Retina (tissue), 1 donor: Measurements from ENCODE around the gene KCTD11.

ENCODE experiments used
- DNase-seq: peaks from one replicate; pipeline ENCODE4 v3.0.0-alpha.2; 2016

Gene KCTD11

DNA sequence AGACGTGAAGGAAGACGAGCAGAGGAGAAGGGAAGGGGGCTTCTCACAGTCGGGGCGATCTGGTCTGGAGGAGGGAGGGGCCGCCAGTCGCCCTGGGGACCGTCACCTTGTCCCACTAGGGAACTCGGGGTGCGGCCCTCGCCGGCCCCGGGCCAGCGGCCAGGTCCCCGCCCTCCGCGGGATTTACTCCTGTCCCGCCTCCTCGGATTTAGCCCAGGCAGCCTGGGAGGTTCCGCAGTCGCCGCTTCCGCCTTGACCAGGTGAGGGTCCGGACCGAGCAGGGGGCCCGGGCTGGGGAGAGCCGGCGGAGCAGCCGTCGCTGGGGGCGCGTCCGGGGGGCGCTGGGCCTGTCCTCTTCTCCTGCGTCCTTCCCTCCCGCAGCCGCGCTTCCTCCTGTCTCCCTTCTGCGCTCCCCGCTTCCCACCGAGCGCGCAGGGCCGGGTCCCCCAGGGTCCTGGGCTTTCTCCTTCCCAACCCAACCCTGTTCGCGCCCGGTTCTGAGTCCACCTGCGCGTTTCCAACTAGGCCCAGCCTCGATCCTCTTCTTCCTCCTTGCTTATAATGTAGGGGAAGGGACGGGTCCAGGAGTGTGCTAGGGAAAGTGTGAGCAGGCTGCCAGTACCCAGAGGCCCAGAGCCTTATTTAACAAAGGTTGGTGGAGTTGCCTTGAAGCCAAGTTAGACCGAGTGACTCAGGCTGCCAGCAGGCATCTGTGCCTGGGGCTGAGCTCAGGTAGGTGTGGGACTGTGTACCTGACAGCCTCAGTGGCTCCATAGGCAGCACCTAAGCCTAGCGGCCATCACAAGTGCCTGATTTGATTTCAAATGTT, 29.1 kb downstream of the KCTD11 start, which contains the start of gene TNK1:
TSS of gene TNK1 (plus strand) at position 235 of the 829 bp plus-strand sequence. CDS start 1,838 bp downstream, outside the sequence.
- peak; percentile 51 for DNase-seq

GRCh38 chr17:7382901-7383300, 30.9 kb downstream of the KCTD11 start:
- DNase-seq, result peak; percentile 15

DNA sequence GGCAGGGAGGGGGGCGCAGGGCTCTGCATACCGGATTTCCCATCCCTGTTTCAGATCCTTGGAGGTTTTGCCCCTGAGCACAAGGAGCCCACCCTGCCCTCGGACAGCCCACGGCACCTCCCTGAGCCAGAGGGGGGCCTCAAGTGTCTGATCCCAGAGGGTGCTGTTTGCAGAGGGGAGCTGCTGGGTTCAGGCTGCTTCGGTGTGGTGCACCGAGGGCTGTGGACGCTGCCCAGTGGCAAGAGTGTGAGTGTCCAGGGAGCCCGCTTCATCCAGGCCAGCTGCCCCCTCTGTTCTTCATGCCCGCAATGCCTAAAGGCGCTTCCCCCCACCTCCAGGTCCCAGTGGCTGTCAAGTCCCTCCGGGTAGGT, 31.4 kb downstream of the KCTD11 start:
- peak; percentile 17 for DNase-seq

DNA sequence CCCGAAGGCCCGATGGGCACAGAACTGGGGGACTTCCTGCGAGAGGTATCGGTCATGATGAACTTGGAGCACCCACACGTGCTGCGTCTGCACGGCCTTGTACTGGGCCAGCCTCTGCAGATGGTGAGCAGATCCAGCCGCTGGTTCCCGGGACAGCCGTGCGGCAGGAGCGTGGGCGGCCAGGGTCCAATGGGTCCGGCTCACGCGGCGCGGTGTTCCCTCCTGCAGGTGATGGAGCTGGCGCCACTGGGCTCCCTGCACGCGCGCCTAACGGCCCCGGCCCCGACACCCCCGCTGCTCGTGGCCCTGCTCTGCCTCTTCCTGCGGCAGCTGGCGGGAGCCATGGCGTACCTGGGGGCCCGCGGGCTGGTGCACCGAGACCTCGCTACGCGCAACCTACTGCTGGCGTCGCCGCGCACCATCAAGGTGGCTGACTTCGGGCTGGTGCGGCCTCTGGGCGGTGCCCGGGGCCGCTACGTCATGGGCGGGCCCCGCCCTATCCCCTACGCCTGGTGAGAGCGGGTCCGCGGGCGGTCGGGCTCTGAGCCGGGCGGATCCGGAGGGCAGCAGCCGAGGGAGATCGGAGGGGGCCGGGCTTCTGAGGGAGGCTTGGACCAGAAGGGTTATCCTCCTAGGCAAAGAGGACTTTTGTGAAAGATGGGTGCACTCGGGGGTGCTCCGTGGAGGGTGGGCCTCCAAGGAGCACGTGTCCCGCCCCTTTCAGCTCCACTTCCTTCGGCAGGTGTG, 32.0 kb downstream of the KCTD11 start:
- peak; percentile 88 for DNase-seq

GRCh38 chr17:7384489-7385081, 32.6 kb downstream of the KCTD11 start:
- DNase-seq, result no peak

GRCh38 chr17:7388856-7389255, 36.9 kb downstream of the KCTD11 start:
- no peak for DNase-seq

DNA sequence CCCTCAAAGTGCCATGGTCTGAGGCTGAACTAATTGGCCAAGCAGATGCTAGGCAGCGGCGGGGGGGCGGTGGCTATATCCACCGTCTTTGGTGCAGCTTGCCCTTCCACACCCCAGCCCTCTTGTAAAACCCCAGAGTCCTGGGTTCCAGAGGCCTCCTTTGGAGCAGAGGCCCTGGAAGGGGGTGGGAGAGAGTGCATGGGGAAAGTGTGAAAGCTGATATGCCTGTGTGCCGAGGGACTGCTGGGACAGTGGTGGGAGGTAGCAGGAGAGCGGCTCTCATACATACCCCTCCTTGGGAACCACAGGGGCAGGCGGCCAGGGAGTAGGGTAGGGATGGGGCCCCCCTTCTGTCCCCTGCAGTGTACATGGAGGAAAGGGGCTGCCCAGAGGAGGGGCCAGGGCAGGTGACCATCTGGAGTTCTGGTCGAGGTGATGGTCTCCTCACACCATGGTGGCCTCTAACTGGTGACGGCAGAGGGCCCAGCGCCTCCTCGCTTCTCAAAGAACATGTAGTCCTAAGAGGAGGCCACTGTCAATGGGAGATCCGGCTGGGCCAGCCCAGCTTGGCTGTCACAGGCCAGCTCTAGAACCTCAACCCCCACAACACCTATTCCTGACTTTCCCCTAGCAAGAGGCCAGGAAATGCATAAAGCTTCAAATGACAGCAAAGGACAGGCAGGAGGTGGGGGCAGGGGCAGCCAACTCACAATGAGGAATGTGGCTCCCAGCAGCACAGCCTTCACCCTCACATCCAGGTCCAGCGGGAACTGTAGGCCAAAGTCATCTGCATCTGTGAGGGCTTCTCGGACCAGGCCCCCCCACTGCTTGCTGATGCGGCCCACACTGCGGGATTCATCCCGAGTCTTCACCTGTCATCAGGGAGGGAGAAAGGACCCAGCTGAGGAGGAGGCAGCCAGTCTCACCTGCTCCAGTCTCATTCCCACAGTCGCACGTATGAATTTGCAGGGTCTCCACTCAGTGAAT, 38.3 kb downstream of the KCTD11 start:
- no peak for DNase-seq

DNA sequence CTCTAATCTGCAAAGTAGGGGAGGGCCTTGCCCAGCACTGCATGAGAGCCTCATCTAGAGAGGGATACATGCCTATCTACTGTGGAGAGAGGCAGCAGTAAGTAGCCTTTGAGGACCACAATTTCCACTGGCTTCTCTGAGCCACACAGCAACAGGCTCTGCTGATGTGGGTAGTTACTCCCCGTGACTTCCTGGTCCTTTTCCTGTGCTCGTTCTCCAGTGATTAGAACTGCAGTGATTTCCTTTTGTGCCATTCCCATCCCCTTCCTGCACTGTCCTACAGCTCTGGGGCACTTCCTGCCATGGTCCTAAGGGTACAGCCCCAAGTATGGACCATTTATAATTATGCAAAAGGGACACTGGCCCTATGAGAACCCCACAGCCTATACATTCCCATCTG, 39.3 kb downstream of the KCTD11 start:
- no peak for DNase-seq

DNA sequence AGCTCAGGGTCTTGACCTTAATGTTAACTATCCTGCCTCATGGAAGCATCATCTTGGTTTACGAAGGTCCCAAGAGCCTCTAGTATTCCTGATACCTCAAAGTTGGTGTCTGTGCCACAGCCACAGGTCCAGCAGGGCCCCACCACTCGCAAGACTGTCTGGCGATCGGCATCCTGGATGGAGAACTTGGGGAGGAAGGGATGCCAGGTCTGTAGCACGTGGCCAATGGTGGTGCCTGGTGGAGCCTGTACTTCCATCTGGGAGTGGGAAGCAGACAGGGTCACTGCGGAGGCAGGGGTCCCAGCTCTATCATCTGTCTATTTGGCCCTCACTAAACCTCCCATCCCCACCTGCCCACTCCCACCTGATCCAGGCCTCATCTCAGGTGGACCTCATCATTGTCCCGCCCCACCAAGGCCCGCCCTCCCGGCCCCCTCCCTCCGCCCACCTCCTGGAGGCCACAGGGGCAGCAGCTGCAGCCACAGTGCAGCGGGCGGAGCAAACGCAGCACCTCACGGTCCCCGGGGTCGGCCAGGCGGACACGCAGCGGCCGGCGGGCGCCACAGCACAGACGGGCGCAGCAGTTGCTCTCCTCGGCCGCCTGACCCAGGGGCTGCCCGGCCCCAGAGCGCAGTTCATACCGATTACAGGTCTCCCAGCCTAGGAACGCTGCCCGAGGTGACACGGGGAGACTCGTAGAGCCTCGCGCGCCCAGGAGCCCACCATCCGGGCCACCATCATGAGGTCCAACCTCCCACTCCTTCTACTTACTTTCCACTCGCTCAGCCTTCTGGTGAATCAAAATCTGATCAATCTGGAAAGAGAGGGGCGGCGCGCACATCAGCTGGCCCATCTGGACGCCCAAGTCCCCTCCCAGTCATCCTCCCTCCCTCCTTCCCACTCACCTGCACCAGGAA, 41.0 kb downstream of the KCTD11 start:
- DNase-seq, result peak; percentile 55

- peak; percentile 75 for DNase-seq
These were observed 41.9 kb downstream of the KCTD11 start for GRCh38 chr17:7393613-7394451.

DNA sequence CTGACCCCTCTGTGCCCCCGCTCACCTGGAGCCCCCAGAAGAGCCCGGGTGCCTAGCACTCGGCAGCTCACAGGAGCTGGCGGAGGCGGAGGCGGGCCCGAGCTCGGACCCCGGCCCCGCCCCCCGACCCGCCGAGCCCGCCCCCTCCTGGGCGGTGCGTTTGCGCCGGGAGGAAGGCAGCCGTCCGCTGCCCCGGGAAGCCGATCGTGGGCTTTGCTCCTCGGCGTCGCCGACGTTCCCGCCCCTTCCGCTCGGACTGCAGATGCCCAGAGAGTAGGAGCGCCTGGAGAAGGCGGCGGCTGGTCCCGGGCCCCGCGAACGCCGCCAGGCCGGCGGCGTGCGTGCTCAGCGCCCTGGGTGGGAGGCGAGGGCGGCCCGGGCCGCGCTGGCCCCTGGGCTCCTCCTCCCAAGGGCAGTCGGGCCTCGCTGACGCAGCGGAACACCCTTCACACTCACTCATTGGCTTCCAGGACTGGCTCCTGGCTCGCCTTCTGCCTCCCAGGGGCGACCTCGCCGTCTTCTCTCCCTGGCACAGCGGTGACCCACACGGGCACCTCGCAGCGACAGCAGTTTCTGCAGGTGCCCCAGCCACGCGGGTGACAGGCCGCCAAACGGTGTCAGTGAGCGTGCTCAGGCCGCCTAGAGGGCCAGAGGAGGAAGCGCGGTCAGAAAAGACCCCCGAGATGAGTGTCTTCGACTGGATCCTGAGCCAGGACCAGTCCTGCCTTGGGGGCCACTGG, 42.7 kb downstream of the KCTD11 start, which contains the start of gene PLSCR3:
TSS of gene PLSCR3 (minus strand) at position 74 of the 740 bp plus-strand sequence. CDS start 415 bp downstream, outside the sequence.
- peak; percentile 92 for DNase-seq

DNA sequence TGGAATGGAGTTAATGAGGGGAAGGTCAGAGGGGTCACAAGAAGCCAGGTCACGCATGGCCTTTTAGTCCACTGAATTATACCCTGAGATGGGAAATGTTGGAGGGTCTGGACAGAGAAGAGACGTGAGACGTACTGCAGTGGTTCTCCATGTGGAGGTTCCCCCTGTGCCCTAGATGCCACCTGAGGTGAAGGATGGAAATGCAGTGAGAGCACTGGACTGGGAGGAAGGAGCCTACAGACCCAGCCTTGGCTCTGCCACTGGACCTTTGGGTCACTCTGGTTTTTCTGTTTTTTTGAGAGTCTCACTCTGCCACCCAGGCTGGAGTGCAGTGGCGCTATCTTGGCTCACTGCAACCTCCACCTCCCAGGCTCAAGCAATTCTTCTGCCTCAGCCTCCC, 44.2 kb downstream of the KCTD11 start:
- no peak for DNase-seq

GRCh38 chr17:7398612-7399011, 46.6 kb downstream of the KCTD11 start:
- no peak for DNase-seq

- no peak for DNase-seq
These were observed 51.2 kb downstream of the KCTD11 start for GRCh38 chr17:7403043-7403726.

GRCh38 chr17:7403727-7403976, 51.7 kb downstream of the KCTD11 start:
- DNase-seq, result no peak

DNA sequence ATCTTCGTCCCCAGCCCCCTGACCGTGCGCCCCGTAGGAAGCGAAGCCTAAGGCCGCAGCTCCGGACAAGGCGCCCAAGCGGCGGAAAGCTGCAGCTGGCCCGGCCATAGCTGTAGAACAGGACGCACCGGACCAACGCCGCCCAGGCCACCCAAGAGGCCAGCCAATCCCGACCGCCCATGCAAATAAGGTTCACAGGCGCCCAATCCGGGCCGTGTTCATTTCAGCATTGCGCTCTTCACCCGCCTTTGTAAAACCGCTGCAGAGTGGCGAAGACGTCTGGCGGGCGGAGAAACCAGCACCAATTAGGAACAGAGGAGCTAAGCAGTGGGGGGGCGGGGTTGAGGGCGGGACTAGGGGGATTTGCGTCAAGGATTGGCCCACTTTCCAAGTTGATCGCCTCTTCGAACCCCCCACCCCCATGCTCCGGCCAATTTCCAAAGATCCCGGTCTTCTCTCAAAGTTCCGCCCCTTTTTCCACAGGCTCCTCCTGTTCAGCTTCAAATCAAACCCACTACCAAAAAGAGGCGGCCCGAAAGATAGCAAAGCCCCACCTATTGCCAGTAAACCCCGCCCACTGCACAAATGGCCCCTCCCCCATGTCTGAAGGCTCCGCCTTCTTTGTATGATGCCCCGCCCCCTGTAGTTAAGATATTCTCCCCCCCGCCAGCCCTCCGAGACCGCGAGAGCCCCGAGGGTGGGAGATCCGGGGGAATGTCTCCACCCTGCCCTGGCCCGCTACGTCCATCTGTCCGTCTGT, 52.2 kb downstream of the KCTD11 start, which contains the start of gene TMEM256:
TSS of gene TMEM256 (minus strand) at position 121 of the 760 bp plus-strand sequence. CDS start at position 108, 13 bp downstream.
- DNase-seq, result peak; percentile 98
